HepG2 (cell line): ENCODE data around the gene CASP4. TPM values are rescaled to one million over a fixed set of nuclear protein-coding genes. Genes with fewer than 3 reads are reported as not detected.
A peak's percentile ranks its signal among the peaks of the same experiment; 100 is the strongest.

Experiments
- CREB1 ChIP-seq, 2 experiments: fragments of 450-650 bp in 1 of 2; IDR thresholded peaks; 2 replicates each; pipeline ENCODE4 v1.6.1; 2016 to 2017; ENCODE audit warnings: control low read depth in 1 of 2, mild to moderate bottlenecking in 1 of 2, missing compliant biosample characterization in 1 of 2, missing genetic modification characterization in 1 of 2
- ETV5 ChIP-seq: IDR thresholded peaks from 2 replicates; pipeline ENCODE4 v1.6.1; 2018; ENCODE audit warnings: missing biosample characterization, missing genetic modification reagents, inconsistent platforms, borderline replicate concordance
- FOXP1 ChIP-seq, 2 experiments: fragments of 450-650 bp in 1 of 2; IDR thresholded peaks; 2 replicates each; pipeline ENCODE4 v1.6.1; 2017 to 2018; ENCODE audit warnings: antibody characterized with exemption in 1 of 2
- JUN ChIP-seq: sonication (generic); formaldehyde crosslinking; IDR thresholded peaks from 2 replicates; pipeline ENCODE4 v1.4.0; 2020; ENCODE audit warnings: mild to moderate bottlenecking, missing genetic modification reagents
- MAFF ChIP-seq: IDR thresholded peaks from 2 replicates; pipeline ENCODE4 v1.6.1; 2011; ENCODE audit warnings: low read depth, low read length, improper control_type of control experiment
- MIXL1 ChIP-seq: IDR thresholded peaks from 2 replicates; pipeline ENCODE4 v1.6.1; 2016
- ONECUT2 ChIP-seq: sonication (generic); formaldehyde crosslinking; IDR thresholded peaks from 2 replicates; pipeline ENCODE4 v1.4.0; 2020; ENCODE audit warnings: missing genetic modification reagents
- PHF20 ChIP-seq: sonication (generic); formaldehyde crosslinking; IDR thresholded peaks from 2 replicates; pipeline ENCODE4 v1.5.0; 2020; ENCODE audit warnings: mild to moderate bottlenecking, missing genetic modification reagents
- TOE1 ChIP-seq: sonication (generic); formaldehyde crosslinking; IDR thresholded peaks from 2 replicates; pipeline ENCODE4 v1.4.0; 2020; ENCODE audit warnings: mild to moderate bottlenecking, missing genetic modification reagents
- ZFP1 ChIP-seq: IDR thresholded peaks from 2 replicates; pipeline ENCODE4 v1.6.1; 2016
- ZNF570 ChIP-seq: sonication (generic); formaldehyde crosslinking; IDR thresholded peaks from 2 replicates; pipeline ENCODE4 v1.4.0; 2020; ENCODE audit warnings: mild to moderate bottlenecking, missing genetic modification reagents, borderline replicate concordance
- ZNF703 ChIP-seq: sonication (generic); formaldehyde crosslinking; IDR thresholded peaks from 2 replicates; pipeline ENCODE4 v1.5.1; 2020; ENCODE audit warnings: missing genetic modification reagents, mild to moderate bottlenecking, moderate library complexity, borderline replicate concordance
- ZNF747 ChIP-seq: sonication (generic); formaldehyde crosslinking; IDR thresholded peaks from 2 replicates; pipeline ENCODE4 v1.8.1; 2023; ENCODE audit warnings: missing genetic modification reagents, mild to moderate bottlenecking, borderline replicate concordance
- ZNF773 ChIP-seq: sonication (generic); formaldehyde crosslinking; IDR thresholded peaks from 2 replicates; pipeline ENCODE4 v1.4.0; 2020; ENCODE audit warnings: missing genetic modification reagents, borderline replicate concordance
- polyA plus RNA-seq, 8 experiments: library from polyadenylated mRNA; depleted of rRNA in 3 of 8; stranded (reverse) in 7 of 8; unstranded in 1 of 8; fragments of >200 nt; fragmentation: Illumina TruSeq in 4 of 8; extraction: Trizol in 4 of 8; gene quantifications; 2 replicates each; pipeline versions ENCODE4 v1.2.1 to v1.2.3, GENCODE V29; 2011 to 2016; ENCODE audit warnings: low read depth in 4 of 8, missing spikeins in 1 of 8, mixed read lengths in 1 of 8; ENCODE audit not compliant: insufficient read depth in 1 of 8
- total RNA-seq, 5 experiments: library from RNA; depleted of rRNA; stranded (reverse); fragments of >200 nt; fragmentation: Illumina TruSeq; extraction: Trizol; gene quantifications; 2 replicates each; pipeline ENCODE4 v1.2.3, GENCODE V29; 2016; ENCODE audit warnings: low read depth in 1 of 5
- TF ChIP-seq, protein P1 (sequence below): sonication (generic); formaldehyde crosslinking; IDR thresholded peaks from 2 replicates; pipeline ENCODE4 v1.9.0; 2021; ENCODE audit warnings: missing genetic modification reagents, borderline replicate concordance

The CASP4 gene
- total and polyA plus RNA-seq, 2 of the 13 experiments (the other 11 are each of a cell fraction or from before 2014, with no cell fraction given): 56.4 to 69.8 TPM

- TF ChIP-seq CREB1 (IDR thresholded peaks at IDR 0.05) (no peak), CREB1 (CRISPR knock-in tag; IDR thresholded peaks at IDR 0.05) (peak; percentile 65), MAFF (peak; percentile 57; the same call in 1 of the 2 replicates), ZNF703 (no peak), PHF20 (peak; percentile 12; the same call in 1 of the 2 replicates), ZNF747 (CRISPR knock-in tag) (0 out of 2 replicates have a peak, but pooled peaks have one; percentile 15), ETV5 (CRISPR knock-in tag) (peak; percentile 69), TOE1 (CRISPR knock-in tag) (no peak), JUN (CRISPR knock-in tag) (no peak), MIXL1 (CRISPR knock-in tag) (peak; percentile 74; the same call in 1 of the 2 replicates), ZFP1 (CRISPR knock-in tag) (0 out of 2 replicates have a peak, but pooled peaks have one; percentile 15), FOXP1 (IDR thresholded peaks at IDR 0.05) (no peak), FOXP1 (CRISPR knock-in tag; IDR thresholded peaks at IDR 0.05) (0 out of 2 replicates have a peak, but pooled peaks have one; percentile 4), ZNF570 (no peak), ZNF773 (CRISPR knock-in tag) (no peak), ONECUT2 (CRISPR knock-in tag) (no peak)
- TF ChIP-seq, protein P1, sequence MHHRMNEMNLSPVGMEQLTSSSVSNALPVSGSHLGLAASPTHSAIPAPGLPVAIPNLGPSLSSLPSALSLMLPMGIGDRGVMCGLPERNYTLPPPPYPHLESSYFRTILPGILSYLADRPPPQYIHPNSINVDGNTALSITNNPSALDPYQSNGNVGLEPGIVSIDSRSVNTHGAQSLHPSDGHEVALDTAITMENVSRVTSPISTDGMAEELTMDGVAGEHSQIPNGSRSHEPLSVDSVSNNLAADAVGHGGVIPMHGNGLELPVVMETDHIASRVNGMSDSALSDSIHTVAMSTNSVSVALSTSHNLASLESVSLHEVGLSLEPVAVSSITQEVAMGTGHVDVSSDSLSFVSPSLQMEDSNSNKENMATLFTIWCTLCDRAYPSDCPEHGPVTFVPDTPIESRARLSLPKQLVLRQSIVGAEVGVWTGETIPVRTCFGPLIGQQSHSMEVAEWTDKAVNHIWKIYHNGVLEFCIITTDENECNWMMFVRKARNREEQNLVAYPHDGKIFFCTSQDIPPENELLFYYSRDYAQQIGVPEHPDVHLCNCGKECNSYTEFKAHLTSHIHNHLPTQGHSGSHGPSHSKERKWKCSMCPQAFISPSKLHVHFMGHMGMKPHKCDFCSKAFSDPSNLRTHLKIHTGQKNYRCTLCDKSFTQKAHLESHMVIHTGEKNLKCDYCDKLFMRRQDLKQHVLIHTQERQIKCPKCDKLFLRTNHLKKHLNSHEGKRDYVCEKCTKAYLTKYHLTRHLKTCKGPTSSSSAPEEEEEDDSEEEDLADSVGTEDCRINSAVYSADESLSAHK: no peak
These were observed at the start of gene CASP4 (continued) for GRCh38 chr11:104968355-104968855.
